A549 (cell line): ENCODE results near the gene HSPB7. TPM values are rescaled to one million over a fixed set of nuclear protein-coding genes. Genes with fewer than 3 reads are reported as not detected.

Source experiments
- ATAC-seq, 2 experiments: fragments of 200-7000 bp in 1 of 2; fragments of >200 bp in 1 of 2; cut with Nextera tagmentation in 1 of 2; cut with Tn5 transposase in 1 of 2; 3 replicates each; pipeline versions ENCODE4 v1.8.0 to v1.9.1; 2018 to 2020; ENCODE audit warnings: mild to moderate bottlenecking in 1 of 2, moderate library complexity in 1 of 2
- CTCF ChIA-PET: fragments of 300-600 bp; sonication (Branson Sonifier 250); formaldehyde crosslinking; extraction: SDS; loops from one replicate; lab custom pipeline; 2021; ENCODE audit warnings: antibody characterized with exemption, inconsistent platforms; lab: Yijun Ruan, JAX
- POLR2A ChIA-PET: fragments of 350-600 bp; formaldehyde crosslinking; extraction: SDS; loops from one replicate; lab custom pipeline; 2021; ENCODE audit warnings: antibody characterized with exemption, inconsistent platforms; lab: Yijun Ruan, JAX
- DNase-seq, 2 experiments: peaks; one replicate each; pipeline versions ENCODE4 v3.0.0 to v3.0.0-alpha.2; 2011 to 2016; ENCODE audit warnings: low read depth in 1 of 2, low spot score in 1 of 2
- FAIRE-seq: peaks from 2 replicates; lab custom pipeline; 2011; peaks lifted over from hg19 to GRCh38; lab: Jason Lieb, UNC
- H3K27ac ChIP-seq, 2 experiments: fragments of >200 bp; sonication (Bioruptor Twin); formaldehyde crosslinking; 3 replicates each; pipeline ENCODE4 v1.5.1; 2016 to 2017
- H3K4me1 ChIP-seq: fragments of >200 bp; sonication (Bioruptor Twin); formaldehyde crosslinking; 3 replicates; pipeline ENCODE4 v1.6.1; 2016
- H3K4me2 ChIP-seq: fragments of >200 bp; sonication (Bioruptor Twin); formaldehyde crosslinking; 3 replicates; pipeline ENCODE4 v1.6.1; 2016
- H3K4me3 ChIP-seq: fragments of >200 bp; sonication (Bioruptor Twin); formaldehyde crosslinking; 3 replicates; pipeline ENCODE4 v1.5.1; 2016
- H3K9me3 ChIP-seq: fragments of >200 bp; sonication (Bioruptor Twin); formaldehyde crosslinking; 3 replicates; pipeline ENCODE4 v1.6.1; 2016
- CTCF ChIP-seq: fragments of >200 bp; sonication (Bioruptor Twin); formaldehyde crosslinking; IDR thresholded peaks from 3 replicates; pipeline ENCODE4 v1.5.1; 2016
- EP300 ChIP-seq, 2 experiments: fragments of >200 bp; sonication (Bioruptor Twin); formaldehyde crosslinking; IDR thresholded peaks; 2 replicates in 1 of 2; 3 replicates in 1 of 2; pipeline ENCODE4 v1.6.1; 2016 to 2017
- FOSL2 ChIP-seq, 2 experiments: fragments of 450-650 bp in 1 of 2; fragments of >200 bp in 1 of 2; sonication (Bioruptor Twin) in 1 of 2; formaldehyde crosslinking; IDR thresholded peaks; 2 replicates each; pipeline versions ENCODE4 v1.5.0 to v1.6.1; 2016 to 2020; ENCODE audit warnings: mild to moderate bottlenecking in 1 of 2, moderate library complexity in 1 of 2
- FOXS1 ChIP-seq: fragments of 250-450 bp; sonication (Bioruptor Pico); IDR thresholded peaks from 2 replicates; pipeline ENCODE4 v1.5.0; 2020; ENCODE audit warnings: mild to moderate bottlenecking, moderate library complexity
- JUN ChIP-seq, 2 experiments: fragments of >200 bp; sonication (Bioruptor Twin); formaldehyde crosslinking; IDR thresholded peaks; 2 replicates in 1 of 2; 3 replicates in 1 of 2; pipeline ENCODE4 v1.6.1; 2016 to 2017
- NPAS2 ChIP-seq: fragments of 250-450 bp; sonication (Bioruptor Pico); IDR thresholded peaks from 2 replicates; pipeline ENCODE4 v1.8.0; 2022; ENCODE audit warnings: mild to moderate bottlenecking, moderate library complexity, borderline replicate concordance
- RAD21 ChIP-seq, 2 experiments: fragments of >200 bp in 1 of 2; sonication (Bioruptor Twin) in 1 of 2; formaldehyde crosslinking in 1 of 2; IDR thresholded peaks in 1 of 2; conservative IDR thresholded peaks in 1 of 2; 2 replicates in 1 of 2; 3 replicates in 1 of 2; pipeline ENCODE4 v1.6.1; 2012 to 2018; ENCODE audit warnings: inconsistent platforms in 1 of 2
- RNF2 ChIP-seq: fragments of 200-600 bp; sonication (generic); IDR thresholded peaks from 2 replicates; pipeline ENCODE4 v1.6.1; 2016; ENCODE audit warnings: low read depth, mild to moderate bottlenecking, antibody characterized with exemption, moderate library complexity, borderline replicate concordance
- SMC3 ChIP-seq: fragments of >200 bp; sonication (Bioruptor Twin); formaldehyde crosslinking; IDR thresholded peaks from 3 replicates; pipeline ENCODE4 v1.6.1; 2018; ENCODE audit warnings: inconsistent platforms
- SREBF2 ChIP-seq: fragments of 450-650 bp; IDR thresholded peaks from 2 replicates; pipeline ENCODE4 v1.6.1; 2014; ENCODE audit warnings: mild to moderate bottlenecking, moderate library complexity
- TFCP2L1 ChIP-seq: fragments of 250-450 bp; sonication (Bioruptor Pico); IDR thresholded peaks from 2 replicates; pipeline ENCODE4 v1.5.0; 2021; ENCODE audit warnings: mild to moderate bottlenecking
- ZFP36 ChIP-seq: fragments of 450-650 bp; IDR thresholded peaks from 2 replicates; pipeline ENCODE4 v1.6.1; 2014; ENCODE audit warnings: borderline replicate concordance; ENCODE audit not compliant: partially characterized antibody
- ZSCAN20 ChIP-seq: fragments of 250-450 bp; sonication (Bioruptor Pico); IDR thresholded peaks from 2 replicates; pipeline ENCODE4 v1.8.0; 2022; ENCODE audit warnings: mild to moderate bottlenecking, moderate library complexity
- whole genome bisulfite sequencing: methylation state at CpG from one replicate; pipeline ENCODE4 v1.1.6; 2017; ENCODE audit errors: missing lambda C conversion rate; 5-methylcytosine and 5-hydroxymethylcytosine counted together
- polyA plus RNA-seq, 4 experiments: library from polyadenylated mRNA; depleted of rRNA in 3 of 4; stranded (reverse); fragments of >200 nt; fragmentation: RNase III in 1 of 4; extraction: RNeasy Plus Mini Kit Qiagen cat#74134 plus additional on column Dnase treatment in 1 of 4; gene quantifications; 2 replicates in 3 of 4; 3 replicates in 1 of 4; pipeline ENCODE4 v1.2.3, GENCODE V29; 2011 to 2017
- TF ChIP-seq, protein P1 (sequence below): fragments of 150-350 bp; IDR thresholded peaks from 2 replicates; pipeline ENCODE4 v1.6.1; 2014; ENCODE audit warnings: low read depth, mild to moderate bottlenecking, low read length

The HSPB7 gene
- polyA plus RNA-seq, 2 of the 4 experiments (the other 2 are of a cell fraction): not detected

- FAIRE-seq (no peak), DNase-seq (peak in 1 of 2 experiments; percentile 34), ATAC-seq (peak; percentile 55 to 57)
- Histone ChIP-seq H3K27ac (peak overlapping the region; percentile 84 to 96), H3K4me2 (peak overlapping the region; percentile 82), H3K4me1 (peaks cover 26% of the 10 kb centered on the region), H3K4me3 (peak overlapping the region; percentile 45), H3K9me3 (no peaks in the 10 kb centered on the region)
- ChIA-PET CTCF (interaction anchor here (0.5 to 1.6 kb wide), 4 partner anchors 18 to 134 kb away, joined by 3 to 4 read pairs (median 4); no protein-coding TSS in a partner anchor), POLR2A (interaction anchor here (0.7 to 0.9 kb wide), 2 partner anchors 32 to 221 kb away, joined by 3 to 5 read pairs; no protein-coding TSS in a partner anchor)
- WGBS: 15% methylated on average over 11 of the region's 28 CpGs
- TF ChIP-seq TFCP2L1 (no peak), ZSCAN20 (CRISPR knock-in tag) (no peak), FOSL2 (IDR thresholded peaks at IDR 0.05) (no peak), FOSL2 (CRISPR knock-in tag; IDR thresholded peaks at IDR 0.05) (peak; percentile 77), SREBF2 (no peak), EP300 (IDR thresholded peaks at IDR 0.05) (no peak), RNF2 (no peak), ZFP36 (peak; percentile 56)
Measured at GRCh38 chr1:16013220-16013907, 4.5 kb downstream of the HSPB7 start.

- Histone ChIP-seq H3K9me3 (no peaks in the 10 kb centered on the region), H3K4me1 (peaks cover 32% of the 10 kb centered on the region), H3K27ac (peak overlapping the region; percentile 84 to 96), H3K4me2 (peak overlapping the region; percentile 82), H3K4me3 (peak overlapping the region; percentile 45)
- peak; percentile 21 to 40 for DNase-seq
- ChIA-PET CTCF (interaction anchor here (0.9 to 3.9 kb wide), 7 partner anchors 11 to 232 kb away, joined by 3 to 37 read pairs (median 4); no protein-coding TSS in a partner anchor), POLR2A (interaction anchor here (0.9 kb wide), 1 partner anchor 33 kb away, joined by 5 read pairs; no protein-coding TSS in a partner anchor)
- WGBS: 21% methylated on average over 4 of the region's 36 CpGs
- ATAC-seq: peak; percentile 25 to 30; a peak in 5 of 6 replicates
- TF ChIP-seq ZFP36: peak; percentile 5
- TF ChIP-seq JUN (IDR thresholded peaks at IDR 0.05): 0 out of 5 replicates have a peak, but pooled peaks of 1 of the 2 experiments have one; percentile 18
- no peak for TF ChIP-seq NPAS2 (CRISPR knock-in tag)
- 0 out of 3 replicates have a peak, but pooled peaks have one; percentile 15 for TF ChIP-seq CTCF
- TF ChIP-seq, protein P1, sequence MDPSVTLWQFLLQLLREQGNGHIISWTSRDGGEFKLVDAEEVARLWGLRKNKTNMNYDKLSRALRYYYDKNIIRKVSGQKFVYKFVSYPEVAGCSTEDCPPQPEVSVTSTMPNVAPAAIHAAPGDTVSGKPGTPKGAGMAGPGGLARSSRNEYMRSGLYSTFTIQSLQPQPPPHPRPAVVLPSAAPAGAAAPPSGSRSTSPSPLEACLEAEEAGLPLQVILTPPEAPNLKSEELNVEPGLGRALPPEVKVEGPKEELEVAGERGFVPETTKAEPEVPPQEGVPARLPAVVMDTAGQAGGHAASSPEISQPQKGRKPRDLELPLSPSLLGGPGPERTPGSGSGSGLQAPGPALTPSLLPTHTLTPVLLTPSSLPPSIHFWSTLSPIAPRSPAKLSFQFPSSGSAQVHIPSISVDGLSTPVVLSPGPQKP: no peak
- TF ChIP-seq RAD21 (conservative IDR thresholded peaks at IDR 0.05 in 1 of 2, IDR thresholded peaks at IDR 0.05 in 1 of 2): peak; percentile 29 to 33; a peak in 2 of 5 replicates
- peak; percentile 30; the same call in 2 of the 3 replicates for TF ChIP-seq SMC3
- no peak for TF ChIP-seq FOXS1
- no peak for FAIRE-seq
Measured at GRCh38 chr1:16012590-16013219, 5.1 kb downstream of the HSPB7 start.

DNA sequence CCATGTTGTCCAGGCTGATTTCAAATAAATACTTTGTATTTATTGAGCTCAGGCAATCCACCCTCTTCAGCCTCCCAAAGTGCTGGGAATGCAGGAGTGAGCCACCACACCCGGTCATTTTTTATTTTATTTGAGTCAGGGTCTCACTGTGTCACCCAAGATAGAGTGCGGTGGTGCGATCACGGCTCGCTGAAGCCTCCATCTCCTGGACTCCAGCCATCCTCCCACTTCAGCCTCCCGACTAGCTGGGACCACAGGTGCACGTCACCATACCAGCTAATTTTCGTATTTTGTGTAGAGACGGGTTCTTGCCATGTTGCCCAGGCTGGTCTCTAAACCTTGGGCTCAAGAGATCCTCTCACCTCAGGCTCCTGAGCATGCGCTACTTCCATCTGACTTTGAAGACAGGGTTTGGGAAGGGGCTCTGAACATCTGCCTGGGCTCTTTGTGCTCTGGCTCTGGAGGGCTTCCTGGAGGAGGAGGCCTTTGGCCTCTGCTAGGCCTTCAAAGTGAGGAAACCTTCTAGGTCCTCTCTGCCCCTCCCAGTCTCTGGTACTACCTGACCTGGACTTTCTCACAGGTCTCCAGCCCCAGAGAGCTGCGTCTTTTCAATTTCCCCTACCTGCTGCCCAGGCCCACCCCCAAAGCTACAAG is 5.8 kb downstream of the HSPB7 start:
- peak; percentile 82 for TF ChIP-seq ZFP36
- no peak for TF ChIP-seq SMC3
- TF ChIP-seq RNF2: no peak
- TF ChIP-seq CTCF: no peak
- WGBS: 91% methylated on average over 11 of the region's 11 CpGs
- ATAC-seq (no peak), DNase-seq (no peak), FAIRE-seq (no peak)
- ChIA-PET POLR2A (no interaction called here), CTCF (interaction anchor here (0.9 to 3.9 kb wide), 7 partner anchors 10 to 233 kb away, joined by 3 to 37 read pairs (median 4); no protein-coding TSS in a partner anchor)
- H3K4me3 ChIP-seq: peak overlapping the region; percentile 45; the same call in 1 of the 3 replicates
- H3K9me3 ChIP-seq: no peaks in the 10 kb centered on the region
- peaks cover 38% of the 10 kb centered on the region for H3K4me1 ChIP-seq
- H3K4me2 ChIP-seq: peak overlapping the region; percentile 82
- peak overlapping the region; percentile 84 to 96 for H3K27ac ChIP-seq
